GM12878 (cell line): ENCODE data around the gene TERF2IP. TPM values are rescaled to one million over a fixed set of nuclear protein-coding genes. Genes with fewer than 3 reads are reported as not detected.

Source experiments
- ATAC-seq: fragments of 200-7000 bp; cut with Tn5 transposase; 3 replicates; pipeline ENCODE4 v1.9.1; 2020; ENCODE audit warnings: mild to moderate bottlenecking, moderate library complexity
- BruUV-seq: library from RNA; stranded (reverse); fragments of 400-500 nt; replicated peaks from 2 replicates; lab custom pipeline; 2021; lab: Mats Ljungman, UMichigan
- CTCF ChIA-PET: fragments of 300-600 bp; sonication (Branson Sonifier 250); formaldehyde crosslinking; extraction: SDS; loops from one replicate; lab custom pipeline; 2021; ENCODE audit warnings: inconsistent platforms; lab: Yijun Ruan, JAX
- POLR2A ChIA-PET: fragments of 350-600 bp; formaldehyde crosslinking; extraction: SDS; loops from one replicate; lab custom pipeline; 2021; ENCODE audit warnings: inconsistent platforms; lab: Charles Lee
- RAD21 ChIA-PET: fragments of 300-600 bp; sonication (Branson Sonifier 250); formaldehyde crosslinking; loops from one replicate; lab custom pipeline; 2023; ENCODE audit warnings: antibody characterized with exemption; ENCODE audit not compliant: unreplicated experiment; lab: Charles Lee
- SMC1A ChIA-PET: fragments of 300-600 bp; sonication (Branson Sonifier 250); formaldehyde crosslinking; loops from one replicate; lab custom pipeline; 2023; ENCODE audit not compliant: unreplicated experiment, uncharacterized antibody; lab: Charles Lee
- DNase-seq: peaks from one replicate; pipeline ENCODE4 v3.0.0-alpha.2; 2011; ENCODE audit warnings: low read depth, low spot score
- FAIRE-seq: peaks from 3 replicates; lab custom pipeline; 2011; peaks lifted over from hg19 to GRCh38; lab: Jason Lieb, UNC
- H2AFZ ChIP-seq: 2 replicates; pipeline ENCODE4 v1.6.0; 2011; ENCODE audit warnings: low read depth, low read length, control low read depth; ENCODE audit not compliant: control insufficient read depth
- H3K27ac ChIP-seq: 2 replicates; pipeline ENCODE4 v1.5.1; 2011; ENCODE audit warnings: control low read depth; ENCODE audit not compliant: control insufficient read depth, insufficient read depth
- H3K27me3 ChIP-seq, 2 experiments: replicated peaks in 1 of 2; 2 replicates each; pipeline versions ENCODE4 v1.6.0 to v1.6.1; 2011; ENCODE audit warnings: low read length in 1 of 2; ENCODE audit not compliant: control insufficient read depth in 2 of 2, insufficient read depth in 2 of 2
- H3K36me3 ChIP-seq, 2 experiments: 2 replicates each; pipeline ENCODE4 v1.5.1; 2011; ENCODE audit warnings: low read length in 1 of 2; ENCODE audit not compliant: control insufficient read depth in 2 of 2, insufficient read depth in 2 of 2
- H3K4me1 ChIP-seq: 2 replicates; pipeline ENCODE4 v1.6.1; 2011; ENCODE audit warnings: mild to moderate bottlenecking, low read length, moderate library complexity, mixed read lengths; ENCODE audit not compliant: control insufficient read depth, insufficient read depth
- H3K4me2 ChIP-seq: 2 replicates; pipeline ENCODE4 v1.6.0; 2011; ENCODE audit warnings: control low read depth; ENCODE audit not compliant: control insufficient read depth, insufficient read depth
- H3K4me3 ChIP-seq: fragments of 200-600 bp; sonication (generic); 2 replicates; pipeline ENCODE4 v1.5.1; 2016
- H3K79me2 ChIP-seq: 2 replicates; pipeline ENCODE4 v1.6.0; 2011; ENCODE audit warnings: low read length; ENCODE audit not compliant: control insufficient read depth, insufficient read depth
- H3K9ac ChIP-seq: 2 replicates; pipeline ENCODE4 v1.8.0; 2011; ENCODE audit warnings: low read length, control low read depth, mixed read lengths; ENCODE audit not compliant: control insufficient read depth, insufficient read depth
- H3K9me3 ChIP-seq: replicated peaks from 3 replicates; pipeline ENCODE4 v1.5.1; 2011; ENCODE audit warnings: mild to moderate bottlenecking, low read length; ENCODE audit not compliant: control insufficient read depth, insufficient read depth
- H4K20me1 ChIP-seq: 2 replicates; pipeline ENCODE4 v1.6.0; 2011; ENCODE audit not compliant: control insufficient read depth, insufficient read depth
- CHD4 ChIP-seq: fragments of 200-600 bp; sonication (generic); IDR thresholded peaks from 2 replicates; pipeline ENCODE4 v1.6.1; 2016; ENCODE audit warnings: mild to moderate bottlenecking
- EED ChIP-seq: sonication (generic); IDR thresholded peaks from 2 replicates; pipeline ENCODE4 v1.6.1; 2016; ENCODE audit warnings: antibody characterized with exemption, low read depth
- HSF1 ChIP-seq: fragments of 150-350 bp; IDR thresholded peaks from 2 replicates; pipeline ENCODE4 v1.6.1; 2014; ENCODE audit warnings: mild to moderate bottlenecking, low read depth, low read length
- IRF3 ChIP-seq: fragments of 450-650 bp; IDR thresholded peaks from 2 replicates; pipeline ENCODE4 v1.6.1; 2014; ENCODE audit warnings: mild to moderate bottlenecking
- LARP7 ChIP-seq: fragments of 450-650 bp; IDR thresholded peaks from 2 replicates; pipeline ENCODE4 v1.6.1; 2017; ENCODE audit warnings: mild to moderate bottlenecking
- NR2C1 ChIP-seq: fragments of 450-650 bp; IDR thresholded peaks from 2 replicates; pipeline ENCODE4 v1.6.1; 2017; ENCODE audit warnings: antibody characterized with exemption, mild to moderate bottlenecking, moderate library complexity
- PAX5 ChIP-seq: IDR thresholded peaks from 2 replicates; pipeline ENCODE4 v1.6.1; 2011; ENCODE audit warnings: low read depth, low read length, borderline replicate concordance
- PAX8 ChIP-seq: fragments of 450-650 bp; IDR thresholded peaks from 2 replicates; pipeline ENCODE4 v1.6.1; 2017; ENCODE audit warnings: mild to moderate bottlenecking, moderate library complexity
- POU2F2 ChIP-seq: IDR thresholded peaks from 3 replicates; pipeline ENCODE4 v1.6.1; 2011; ENCODE audit warnings: low read depth, mild to moderate bottlenecking, low read length, borderline replicate concordance
- RAD21 ChIP-seq: IDR thresholded peaks from 2 replicates; pipeline ENCODE4 v1.6.1; 2011; ENCODE audit warnings: mild to moderate bottlenecking, low read depth, low read length, moderate library complexity; ENCODE audit not compliant: insufficient read depth
- YY1 ChIP-seq: IDR thresholded peaks from 2 replicates; pipeline ENCODE4 v1.6.1; 2011; ENCODE audit warnings: low read depth, mild to moderate bottlenecking, low read length
- ZNF274 ChIP-seq: IDR thresholded peaks from one replicate; pipeline ENCODE4 v1.8.0; 2011; ENCODE audit not compliant: insufficient read length, insufficient read depth
- ZNF384 ChIP-seq: IDR thresholded peaks from 2 replicates; pipeline ENCODE4 v1.6.1; 2012; ENCODE audit warnings: low read depth, mild to moderate bottlenecking, low read length, improper control_type of control experiment, borderline replicate concordance
- ZZZ3 ChIP-seq: IDR thresholded peaks from 2 replicates; pipeline ENCODE4 v1.6.1; 2011; ENCODE audit warnings: low read depth; ENCODE audit not compliant: control insufficient read depth, insufficient read length
- WGBS: methylation state at CpG from one replicate; pipeline ENCODE4 v1.1.6; 2016; ENCODE audit warnings: low lambda C conversion rate; ENCODE audit not compliant: insufficient replicate concordance, insufficient coverage; ENCODE audit errors: missing lambda C conversion rate; 5-methylcytosine and 5-hydroxymethylcytosine counted together
- in situ Hi-C: fragments of 300-500 bp; cut with MboI; formaldehyde crosslinking; loops from 9 replicates; pipeline ENCODE4 v1.14.3; 2018; ENCODE audit warnings: mixed read lengths
- intact Hi-C: fragments of 100-400 bp; cut with micrococcal nuclease; formaldehyde crosslinking; loops from one replicate; pipeline ENCODE4 v1.14.2; 2022; ENCODE audit not compliant: unreplicated experiment
- polyA plus RNA-seq, 11 experiments: library from polyadenylated mRNA; depleted of rRNA in 4 of 11; unstranded in 6 of 11; stranded (reverse) in 5 of 11; fragments of >200 nt; fragmentation: Nextera tagmentation in 4 of 11; fragmentation: Illumina TruSeq in 1 of 11; extraction: Ambion mirVana in 4 of 11; extraction: Trizol in 1 of 11; gene quantifications; 1 replicate in 1 of 11; 2 replicates in 10 of 11; pipeline versions ENCODE4 v1.2.1 to v1.2.3, GENCODE V29; 2011 to 2016; ENCODE audit warnings: inconsistent platforms in 2 of 11, missing spikeins in 2 of 11, low read depth in 1 of 11
- total RNA-seq, 4 experiments: library from RNA; depleted of rRNA in 3 of 4; stranded (reverse); fragments of >200 nt in 3 of 4; fragmentation: Illumina TruSeq in 1 of 4; extraction: Trizol in 1 of 4; gene quantifications; 2 replicates each; pipeline versions ENCODE4 v1.2.1 to v1.2.3, GENCODE V29; 2013 to 2021
- TF ChIP-seq, protein P1 (sequence below): IDR thresholded peaks from 2 replicates; pipeline ENCODE4 v1.6.1; 2012; ENCODE audit warnings: improper control_type of control experiment, low read depth, low read length; ENCODE audit not compliant: insufficient replicate concordance

Gene TERF2IP
- total and polyA plus RNA-seq, 10 of the 15 experiments (the other 5 are each of a cell fraction or from before 2014, with no cell fraction given): 19.6 to 93.1 (median 54.4) TPM

GRCh38 chr16:75648265-75649076 lies 898 bp downstream of the TERF2IP start (continued):
- no peak for TF ChIP-seq HSF1
- TF ChIP-seq NR2C1: no peak
- TF ChIP-seq EED: no peak

DNA sequence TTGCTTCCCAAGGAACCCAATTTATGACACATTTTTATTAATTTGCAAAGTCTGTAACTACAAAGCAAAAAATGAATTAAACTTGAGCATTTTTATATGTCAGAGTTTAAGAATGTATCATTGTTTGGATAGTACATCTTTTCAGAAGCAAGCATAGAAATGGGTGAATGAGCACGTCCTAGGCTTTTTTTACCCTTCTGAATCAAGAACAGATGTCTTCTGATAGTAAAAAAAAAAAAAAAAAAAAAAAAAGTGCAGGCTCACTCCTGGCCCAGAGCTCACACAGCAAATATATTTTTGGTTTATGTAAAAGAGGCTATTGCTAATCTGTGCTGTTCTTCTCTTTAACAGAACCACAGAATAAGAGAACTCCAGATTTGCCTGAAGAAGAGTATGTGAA lies 6.3 kb downstream of the TERF2IP start:
- peaks cover 7% of the 10 kb centered on the region; the same call in 1 of the 2 replicates for H3K4me1 ChIP-seq
- peaks cover 6 to 18% of the 10 kb centered on the region in 2 experiments; a peak in 3 of 4 replicates for H3K36me3 ChIP-seq
- no peak for ATAC-seq
- no peaks in the 10 kb centered on the region for H3K9me3 ChIP-seq
- intact Hi-C loops: loop anchor here (10.0 kb wide), 1 partner anchor 1541 kb away; the partner anchor contains the start of genes MON1B and SYCE1L
- H3K79me2 ChIP-seq: peaks cover 54% of the 10 kb centered on the region
- H3K4me2 ChIP-seq: peak overlapping the region; percentile 64
- H3K4me3 ChIP-seq: 0 out of 2 replicates have a peak overlapping the region, but pooled peaks have one; percentile 8
- H2AFZ ChIP-seq: no peak overlapping the region
- ChIA-PET SMC1A (no interaction called here), POLR2A (no interaction called here), CTCF (interaction anchor here (0.7 to 2.2 kb wide), 2 partner anchors 182 to 183 kb away, joined by 4 to 8 read pairs; no protein-coding TSS in a partner anchor), RAD21 (interaction anchor here (0.6 to 1.5 kb wide), 2 partner anchors 33 to 118 kb away, joined by 3 to 4 read pairs; no protein-coding TSS in a partner anchor)
- no peak overlapping the region for H3K9ac ChIP-seq
- peak overlapping the region; percentile 10; the same call in 1 of the 2 replicates for H3K27ac ChIP-seq
- FAIRE-seq: no peak
- BruUV-seq: no TSS peak
- DNase-seq: no peak
- H4K20me1 ChIP-seq: no peaks in the 10 kb centered on the region; the same call in 1 of the 2 replicates
- no peaks in the 10 kb centered on the region for H3K27me3 ChIP-seq
- in situ Hi-C loops: no loop called here
- WGBS: 30% methylated on average over 1 of the region's 1 CpG
- TF ChIP-seq YY1 (no peak), LARP7 (no peak), CHD4 (no peak), ZNF274 (no peak), ZZZ3 (no peak), RAD21 (no peak), IRF3 (no peak), POU2F2 (no peak), PAX5 (no peak), ZNF384 (no peak), PAX8 (no peak)
- TF ChIP-seq, protein P1, sequence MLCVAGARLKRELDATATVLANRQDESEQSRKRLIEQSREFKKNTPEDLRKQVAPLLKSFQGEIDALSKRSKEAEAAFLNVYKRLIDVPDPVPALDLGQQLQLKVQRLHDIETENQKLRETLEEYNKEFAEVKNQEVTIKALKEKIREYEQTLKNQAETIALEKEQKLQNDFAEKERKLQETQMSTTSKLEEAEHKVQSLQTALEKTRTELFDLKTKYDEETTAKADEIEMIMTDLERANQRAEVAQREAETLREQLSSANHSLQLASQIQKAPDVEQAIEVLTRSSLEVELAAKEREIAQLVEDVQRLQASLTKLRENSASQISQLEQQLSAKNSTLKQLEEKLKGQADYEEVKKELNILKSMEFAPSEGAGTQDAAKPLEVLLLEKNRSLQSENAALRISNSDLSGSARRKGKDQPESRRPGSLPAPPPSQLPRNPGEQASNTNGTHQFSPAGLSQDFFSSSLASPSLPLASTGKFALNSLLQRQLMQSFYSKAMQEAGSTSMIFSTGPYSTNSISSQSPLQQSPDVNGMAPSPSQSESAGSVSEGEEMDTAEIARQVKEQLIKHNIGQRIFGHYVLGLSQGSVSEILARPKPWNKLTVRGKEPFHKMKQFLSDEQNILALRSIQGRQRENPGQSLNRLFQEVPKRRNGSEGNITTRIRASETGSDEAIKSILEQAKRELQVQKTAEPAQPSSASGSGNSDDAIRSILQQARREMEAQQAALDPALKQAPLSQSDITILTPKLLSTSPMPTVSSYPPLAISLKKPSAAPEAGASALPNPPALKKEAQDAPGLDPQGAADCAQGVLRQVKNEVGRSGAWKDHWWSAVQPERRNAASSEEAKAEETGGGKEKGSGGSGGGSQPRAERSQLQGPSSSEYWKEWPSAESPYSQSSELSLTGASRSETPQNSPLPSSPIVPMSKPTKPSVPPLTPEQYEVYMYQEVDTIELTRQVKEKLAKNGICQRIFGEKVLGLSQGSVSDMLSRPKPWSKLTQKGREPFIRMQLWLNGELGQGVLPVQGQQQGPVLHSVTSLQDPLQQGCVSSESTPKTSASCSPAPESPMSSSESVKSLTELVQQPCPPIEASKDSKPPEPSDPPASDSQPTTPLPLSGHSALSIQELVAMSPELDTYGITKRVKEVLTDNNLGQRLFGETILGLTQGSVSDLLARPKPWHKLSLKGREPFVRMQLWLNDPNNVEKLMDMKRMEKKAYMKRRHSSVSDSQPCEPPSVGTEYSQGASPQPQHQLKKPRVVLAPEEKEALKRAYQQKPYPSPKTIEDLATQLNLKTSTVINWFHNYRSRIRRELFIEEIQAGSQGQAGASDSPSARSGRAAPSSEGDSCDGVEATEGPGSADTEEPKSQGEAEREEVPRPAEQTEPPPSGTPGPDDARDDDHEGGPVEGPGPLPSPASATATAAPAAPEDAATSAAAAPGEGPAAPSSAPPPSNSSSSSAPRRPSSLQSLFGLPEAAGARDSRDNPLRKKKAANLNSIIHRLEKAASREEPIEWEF: no peak
